Peyer's patch (tissue), 4 donors: Measurements from ENCODE around the gene LRPPRC. TPM values are rescaled to one million over a fixed set of nuclear protein-coding genes. Genes with fewer than 3 reads are reported as not detected.
A peak's percentile ranks its signal among the peaks of the same experiment; 100 is the strongest.
"Not testable (repeated sequence)": the region's sequence is repeated elsewhere in the genome, so short reads cannot be mapped to it uniquely, and the experiment has no call there.

Experiments used
- DNase-seq, 3 donors: peaks; one replicate each; pipeline ENCODE4 v3.0.0-alpha.2; 2017 to 2019
- H3K27ac ChIP-seq, 4 donors: fragments of 200-600 bp; sonication (generic); one replicate each; pipeline ENCODE4 v1.5.1; 2016 to 2019
- H3K27me3 ChIP-seq, 2 donors: fragments of 200-600 bp; sonication (generic); one replicate each; pipeline ENCODE4 v1.5.1; 2019
- H3K36me3 ChIP-seq, 3 donors: fragments of 200-600 bp; sonication (generic); one replicate each; pipeline ENCODE4 v1.5.1; 2016 to 2019
- H3K4me1 ChIP-seq, 4 donors: fragments of 200-600 bp; sonication (generic); one replicate each; pipeline ENCODE4 v1.5.1; 2016 to 2019
- H3K4me3 ChIP-seq, 4 donors: fragments of 200-600 bp; sonication (generic); 1 replicate in 3 of 4; 2 replicates in 1 of 4; pipeline ENCODE4 v1.5.1; 2016 to 2019; ENCODE audit warnings: mild to moderate bottlenecking in 1 of 4
- H3K9me3 ChIP-seq, 4 donors: fragments of 200-600 bp; sonication (generic); one replicate each; pipeline ENCODE4 v1.5.1; 2016 to 2019; ENCODE audit warnings: mild to moderate bottlenecking in 1 of 4
- POLR2A ChIP-seq, 2 donors: fragments of 450-650 bp; IDR thresholded peaks; one replicate each; pipeline ENCODE4 v1.5.1; 2017; ENCODE audit warnings: antibody characterized with exemption in 2 of 2, mild to moderate bottlenecking in 2 of 2, moderate library complexity in 2 of 2
- total RNA-seq, 4 donors: library from RNA; depleted of rRNA; stranded (reverse); fragments of >200 nt; gene quantifications; one replicate each; pipeline ENCODE4 v1.1.0, GENCODE V29; 2016
- TF ChIP-seq, protein P1 (sequence below), 6 experiments: fragments of 450-650 bp in 4 of 6; fragments of 200-600 bp in 2 of 6; sonication (generic) in 1 of 6; IDR thresholded peaks; one replicate each; pipeline ENCODE4 v1.5.1; 2017 to 2019; ENCODE audit warnings: antibody characterized with exemption in 6 of 6, mild to moderate bottlenecking in 3 of 6, moderate library complexity in 1 of 6

Gene LRPPRC
- total RNA-seq, 4 donors from 2014 or later = 45.7 to 70.1 (median 53.3) TPM

DNA sequence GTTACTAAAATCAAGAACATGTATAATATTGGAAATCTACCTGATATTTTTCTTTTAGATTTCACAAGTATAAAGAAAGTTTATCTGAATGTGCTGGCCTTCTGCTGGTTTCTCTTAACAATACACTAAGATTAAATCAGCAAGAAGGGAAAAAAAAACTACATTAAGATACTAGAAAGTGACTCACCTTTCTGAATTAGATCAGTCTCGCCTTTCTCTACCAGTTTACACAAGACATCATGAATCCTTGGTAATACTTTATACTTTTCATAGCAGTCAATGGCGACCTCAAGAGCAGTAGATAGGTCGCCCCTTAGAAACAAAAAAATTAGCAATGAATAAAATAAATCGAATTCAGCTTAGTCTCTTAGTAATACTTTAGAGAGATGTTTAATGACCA is 61.2 kb downstream of the LRPPRC start:
- H3K9me3 ChIP-seq = no peaks in the 10 kb centered on the region
- H3K4me3 ChIP-seq = no peak overlapping the region
- no peak for TF ChIP-seq POLR2A (IDR thresholded peaks at IDR 0.05)
- TF ChIP-seq, protein P1, sequence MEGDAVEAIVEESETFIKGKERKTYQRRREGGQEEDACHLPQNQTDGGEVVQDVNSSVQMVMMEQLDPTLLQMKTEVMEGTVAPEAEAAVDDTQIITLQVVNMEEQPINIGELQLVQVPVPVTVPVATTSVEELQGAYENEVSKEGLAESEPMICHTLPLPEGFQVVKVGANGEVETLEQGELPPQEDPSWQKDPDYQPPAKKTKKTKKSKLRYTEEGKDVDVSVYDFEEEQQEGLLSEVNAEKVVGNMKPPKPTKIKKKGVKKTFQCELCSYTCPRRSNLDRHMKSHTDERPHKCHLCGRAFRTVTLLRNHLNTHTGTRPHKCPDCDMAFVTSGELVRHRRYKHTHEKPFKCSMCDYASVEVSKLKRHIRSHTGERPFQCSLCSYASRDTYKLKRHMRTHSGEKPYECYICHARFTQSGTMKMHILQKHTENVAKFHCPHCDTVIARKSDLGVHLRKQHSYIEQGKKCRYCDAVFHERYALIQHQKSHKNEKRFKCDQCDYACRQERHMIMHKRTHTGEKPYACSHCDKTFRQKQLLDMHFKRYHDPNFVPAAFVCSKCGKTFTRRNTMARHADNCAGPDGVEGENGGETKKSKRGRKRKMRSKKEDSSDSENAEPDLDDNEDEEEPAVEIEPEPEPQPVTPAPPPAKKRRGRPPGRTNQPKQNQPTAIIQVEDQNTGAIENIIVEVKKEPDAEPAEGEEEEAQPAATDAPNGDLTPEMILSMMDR (IDR thresholded peaks at IDR 0.05) = no peak
- H3K36me3 ChIP-seq = peaks cover 0 to 29% (median 0%) of the 10 kb centered on the region in 3 donors
- no peaks in the 10 kb centered on the region for H3K4me1 ChIP-seq
- no peak for DNase-seq
- H3K27ac ChIP-seq = no peak overlapping the region
- no peaks in the 10 kb centered on the region for H3K27me3 ChIP-seq

DNA sequence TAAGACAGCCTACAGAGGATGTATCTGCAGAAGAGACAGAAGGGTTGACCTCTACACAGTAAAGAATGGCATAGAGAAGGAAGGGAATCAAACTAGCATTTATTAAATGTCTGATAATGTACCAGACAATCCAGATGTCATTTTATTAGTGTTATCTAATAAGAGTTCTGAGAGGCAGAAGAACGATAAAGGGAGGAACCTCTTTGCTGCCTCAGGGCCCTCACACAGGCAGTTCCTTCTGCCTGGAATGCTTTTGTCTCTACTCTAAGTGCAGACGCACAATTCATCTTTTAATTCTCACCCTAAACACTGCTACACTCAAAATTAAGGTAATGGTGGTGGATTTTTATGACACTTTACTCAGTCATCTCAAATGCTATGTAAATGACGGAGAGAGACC is 64.5 kb downstream of the LRPPRC start:
- no peak overlapping the region for H3K4me3 ChIP-seq
- H3K27me3 ChIP-seq = no peaks in the 10 kb centered on the region
- DNase-seq = no peak
- no peaks in the 10 kb centered on the region for H3K4me1 ChIP-seq
- no peak for TF ChIP-seq POLR2A (IDR thresholded peaks at IDR 0.05)
- TF ChIP-seq, protein P1 (IDR thresholded peaks at IDR 0.05) = no peak
- H3K36me3 ChIP-seq = peaks cover 0 to 34% (median 0%) of the 10 kb centered on the region in 3 donors
- no peaks in the 10 kb centered on the region for H3K9me3 ChIP-seq
- no peak overlapping the region for H3K27ac ChIP-seq

DNA sequence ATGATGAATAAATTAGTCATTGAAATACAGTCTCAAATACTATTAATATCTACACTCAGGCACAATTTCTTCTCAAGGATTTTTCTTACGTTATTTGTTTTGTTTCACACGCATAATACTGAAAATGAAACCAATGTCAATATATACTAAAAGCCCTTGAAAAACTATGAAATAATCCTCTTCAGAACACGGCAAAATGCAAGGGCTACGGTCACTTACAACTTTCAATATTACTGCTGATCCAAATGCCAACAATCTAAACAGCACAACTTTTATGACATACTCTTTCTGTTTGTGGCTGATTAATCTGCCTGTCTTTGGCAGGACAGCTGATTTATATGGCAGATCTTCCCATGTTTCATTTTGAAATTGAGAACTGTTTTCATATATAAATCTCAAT is 68.3 kb downstream of the LRPPRC start:
- Histone ChIP-seq H3K36me3 (peaks cover 0 to 43% (median 0%) of the 10 kb centered on the region in 3 donors), H3K9me3 (no peaks in the 10 kb centered on the region), H3K4me1 (no peaks in the 10 kb centered on the region), H3K27me3 (no peaks in the 10 kb centered on the region), H3K27ac (no peak overlapping the region), H3K4me3 (peak overlapping the region in 1 of 4 donors; percentile 1)
- TF ChIP-seq POLR2A (IDR thresholded peaks at IDR 0.05) = no peak
- TF ChIP-seq, protein P1 (IDR thresholded peaks at IDR 0.05) = no peak
- DNase-seq = no peak

DNA sequence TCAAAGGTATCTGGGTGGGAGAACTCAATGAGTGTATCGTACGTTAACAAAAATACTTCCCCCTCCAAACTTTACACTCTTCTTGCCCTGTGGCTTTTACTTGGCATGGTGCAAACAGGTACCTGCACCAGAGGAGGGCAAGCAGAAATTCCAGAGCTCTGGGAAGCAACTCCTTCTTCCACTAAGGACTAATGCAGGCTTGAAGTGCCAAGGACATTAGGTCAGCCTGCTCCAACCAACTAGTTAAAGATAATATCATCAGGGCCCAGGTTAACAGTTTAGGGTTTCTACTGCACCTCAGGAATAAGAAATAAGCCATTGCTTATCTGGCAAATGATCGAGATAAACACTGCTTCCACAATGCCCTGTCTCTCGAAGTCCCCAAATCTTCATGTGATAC is 70.4 kb downstream of the LRPPRC start:
- Histone ChIP-seq H3K4me3 (no peak overlapping the region), H3K27me3 (no peaks in the 10 kb centered on the region), H3K4me1 (no peaks in the 10 kb centered on the region), H3K9me3 (no peaks in the 10 kb centered on the region), H3K27ac (no peak overlapping the region), H3K36me3 (peaks cover 0 to 45% (median 0%) of the 10 kb centered on the region in 3 donors)
- no peak for DNase-seq
- TF ChIP-seq, protein P1 (IDR thresholded peaks at IDR 0.05) = no peak
- no peak for TF ChIP-seq POLR2A (IDR thresholded peaks at IDR 0.05)

DNA sequence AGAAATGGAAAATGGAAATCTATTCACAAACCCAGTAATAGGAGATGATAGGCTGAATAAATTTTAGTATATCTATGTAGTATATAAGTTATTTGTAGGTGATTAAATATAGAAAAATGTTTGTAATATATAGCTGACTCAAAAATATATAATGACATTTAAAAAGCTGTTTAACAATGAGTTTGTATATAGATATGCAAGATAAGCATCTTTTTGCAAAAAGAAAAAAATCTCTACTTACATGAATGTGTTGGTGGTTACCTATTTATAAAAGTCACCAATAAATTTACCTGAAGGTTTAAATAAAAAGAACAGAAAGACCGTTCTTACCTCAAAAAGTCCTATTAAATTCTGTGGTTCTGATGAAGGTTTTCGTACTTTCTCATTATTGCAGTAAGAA is 71.3 kb downstream of the LRPPRC start:
- H3K36me3 ChIP-seq = peaks cover 0 to 45% (median 0%) of the 10 kb centered on the region in 3 donors
- H3K4me1 ChIP-seq = no peaks in the 10 kb centered on the region
- no peaks in the 10 kb centered on the region for H3K27me3 ChIP-seq
- TF ChIP-seq, protein P1 (IDR thresholded peaks at IDR 0.05) = no peak
- TF ChIP-seq POLR2A (IDR thresholded peaks at IDR 0.05) = no peak
- H3K27ac ChIP-seq = no peak overlapping the region
- no peak for DNase-seq
- no peak overlapping the region for H3K4me3 ChIP-seq
- H3K9me3 ChIP-seq = no peaks in the 10 kb centered on the region

DNA sequence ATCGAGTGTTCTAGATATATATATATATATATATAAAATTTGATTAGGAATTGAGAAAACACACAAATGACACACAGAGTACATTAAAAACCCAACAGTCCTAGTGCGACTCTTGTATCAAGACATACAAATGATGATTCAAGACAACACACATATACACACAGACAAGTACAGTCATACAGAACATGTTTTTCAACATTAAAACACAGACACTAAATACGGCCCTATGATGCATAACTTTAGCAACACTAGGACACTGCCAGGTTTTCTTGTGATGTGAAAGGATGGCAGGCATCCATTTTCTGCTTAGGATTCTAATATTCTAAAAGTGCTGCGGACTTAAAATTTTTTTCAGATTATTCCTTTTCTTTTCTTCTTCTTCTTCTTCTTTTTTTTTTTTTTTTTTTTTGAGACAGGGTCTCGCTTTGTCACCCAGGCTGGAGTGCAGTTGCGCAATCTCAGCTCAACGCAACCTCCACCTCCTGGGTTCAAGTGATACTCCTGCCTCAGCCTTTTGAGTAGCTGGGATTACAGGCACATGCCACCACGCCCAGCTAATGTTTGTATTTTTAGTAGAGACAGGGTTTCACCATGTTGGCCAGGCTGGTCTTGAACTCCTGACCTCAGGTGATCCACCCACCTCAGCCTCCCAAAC is 84.5 kb downstream of the LRPPRC start:
- not testable (repeated sequence) for H3K27me3 ChIP-seq, H3K9me3 ChIP-seq, H3K4me3 ChIP-seq, H3K27ac ChIP-seq, H3K4me1 ChIP-seq, DNase-seq
- peaks cover 0 to 49% (median 0%) of the 10 kb centered on the region in 3 donors for H3K36me3 ChIP-seq
